IMR-90 (cell line): ENCODE results near the gene SYTL3. TPM values are rescaled to one million over a fixed set of nuclear protein-coding genes. Genes with fewer than 3 reads are reported as not detected.

ENCODE experiments used
- ATAC-seq: fragments of 200-7000 bp; cut with Tn5 transposase; 2 replicates; pipeline ENCODE4 v1.9.1; 2020; ENCODE audit warnings: low read depth, mild to moderate bottlenecking, moderate library complexity
- BruUV-seq: library from RNA; stranded (reverse); fragments of 400-500 nt; replicated peaks from 2 replicates; lab custom pipeline; 2021; lab: Mats Ljungman, UMichigan
- CTCF ChIA-PET: fragments of 300-600 bp; formaldehyde crosslinking; extraction: SDS; loops from one replicate; lab custom pipeline; 2021; ENCODE audit warnings: antibody characterized with exemption; lab: Yijun Ruan, JAX
- POLR2A ChIA-PET: fragments of 300-600 bp; sonication (Branson Sonifier 250); formaldehyde crosslinking; loops from one replicate; lab custom pipeline; 2022; ENCODE audit warnings: antibody characterized with exemption; ENCODE audit not compliant: unreplicated experiment; lab: Charles Lee
- DNase-seq: peaks from one replicate; pipeline ENCODE4 v3.0.0; 2013
- H2AFZ ChIP-seq: replicated peaks from 2 replicates; pipeline ENCODE3; 2013; ENCODE audit warnings: low read length, mild to moderate bottlenecking; ENCODE audit not compliant: poor library complexity
- H2AK5ac ChIP-seq: 2 replicates; pipeline ENCODE4 v1.6.1; 2013; ENCODE audit warnings: low read depth, low read length, inconsistent platforms
- H2AK9ac ChIP-seq: replicated peaks from 2 replicates; pipeline ENCODE3; 2013; ENCODE audit warnings: mild to moderate bottlenecking, low read depth, low read length, moderate library complexity; ENCODE audit not compliant: poor library complexity
- H2BK120ac ChIP-seq: 2 replicates; pipeline ENCODE4 v1.6.1; 2013; ENCODE audit warnings: low read depth, low read length, inconsistent platforms
- H2BK15ac ChIP-seq: 3 replicates; pipeline ENCODE4 v1.6.1; 2013; ENCODE audit warnings: low read depth, low read length, inconsistent platforms
- H2BK20ac ChIP-seq: 2 replicates; pipeline ENCODE4 v1.6.1; 2013; ENCODE audit warnings: low read depth, mild to moderate bottlenecking, inconsistent platforms, low read length, moderate library complexity
- H2BK5ac ChIP-seq: 2 replicates; pipeline ENCODE4 v1.6.1; 2013; ENCODE audit warnings: mild to moderate bottlenecking, low read depth, low read length, inconsistent platforms; ENCODE audit not compliant: poor library complexity, severe bottlenecking
- H3K14ac ChIP-seq: replicated peaks from 2 replicates; pipeline ENCODE4 v1.6.1; 2013; ENCODE audit warnings: low read depth, low read length, inconsistent platforms
- H3K18ac ChIP-seq: 2 replicates; pipeline ENCODE4 v1.6.1; 2013; ENCODE audit warnings: low read depth, low read length, control low read depth
- H3K23ac ChIP-seq: 2 replicates; pipeline ENCODE4 v1.6.1; 2013; ENCODE audit warnings: low read depth, low read length, inconsistent platforms
- H3K27ac ChIP-seq: 2 replicates; pipeline ENCODE4 v1.5.1; 2013; ENCODE audit warnings: mild to moderate bottlenecking, control low read depth, low read length; ENCODE audit not compliant: insufficient read depth
- H3K27me3 ChIP-seq: 2 replicates; pipeline ENCODE4 v1.6.1; 2013; ENCODE audit warnings: low read length; ENCODE audit not compliant: control insufficient read depth, insufficient read depth
- H3K36me3 ChIP-seq: 2 replicates; pipeline ENCODE4 v1.6.1; 2013; ENCODE audit warnings: low read length, mixed read lengths; ENCODE audit not compliant: control insufficient read depth, insufficient read depth
- H3K4ac ChIP-seq: 2 replicates; pipeline ENCODE4 v1.6.1; 2013; ENCODE audit warnings: low read depth, low read length, inconsistent platforms
- H3K4me1 ChIP-seq: 2 replicates; pipeline ENCODE4 v1.6.1; 2013; ENCODE audit warnings: low read length, mixed read lengths; ENCODE audit not compliant: control insufficient read depth, insufficient read depth
- H3K4me2 ChIP-seq: 2 replicates; pipeline ENCODE4 v1.6.1; 2013; ENCODE audit warnings: low read depth, mild to moderate bottlenecking, control low read depth, low read length, moderate library complexity
- H3K4me3 ChIP-seq: 2 replicates; pipeline ENCODE4 v1.5.1; 2013; ENCODE audit warnings: low read depth, mild to moderate bottlenecking, control low read depth, low read length, moderate library complexity; ENCODE audit not compliant: insufficient read depth
- H3K56ac ChIP-seq: 2 replicates; pipeline ENCODE4 v1.6.1; 2013; ENCODE audit warnings: low read length, inconsistent platforms; ENCODE audit not compliant: insufficient read depth; ENCODE audit errors: extremely low read depth
- H3K79me1 ChIP-seq, 2 experiments: 2 replicates each; pipeline ENCODE4 v1.6.1; 2013; ENCODE audit warnings: low read length in 2 of 2, inconsistent platforms in 1 of 2, low read depth in 1 of 2
- H3K9ac ChIP-seq: 2 replicates; pipeline ENCODE4 v1.6.1; 2013; ENCODE audit warnings: low read depth, low read length, control low read depth
- H3K9me1 ChIP-seq: 2 replicates; pipeline ENCODE4 v1.6.1; 2013; ENCODE audit warnings: low read length, inconsistent platforms; ENCODE audit not compliant: insufficient read depth
- H3K9me3 ChIP-seq: 2 replicates; pipeline ENCODE4 v1.6.1; 2013; ENCODE audit warnings: low read length; ENCODE audit not compliant: control insufficient read depth, insufficient read depth
- H4K20me1 ChIP-seq: 2 replicates; pipeline ENCODE4 v1.6.1; 2013; ENCODE audit warnings: low read length, inconsistent platforms; ENCODE audit not compliant: insufficient read depth
- H4K5ac ChIP-seq: 2 replicates; pipeline ENCODE4 v1.6.1; 2013; ENCODE audit warnings: mild to moderate bottlenecking, low read depth, low read length, control low read depth
- H4K8ac ChIP-seq, 2 experiments: 2 replicates each; pipeline ENCODE4 v1.6.1; 2013; ENCODE audit warnings: low read depth in 2 of 2, low read length in 2 of 2, control low read depth in 1 of 2, inconsistent platforms in 1 of 2
- H4K91ac ChIP-seq: 2 replicates; pipeline ENCODE4 v1.6.1; 2013; ENCODE audit warnings: low read depth, low read length, inconsistent platforms; ENCODE audit not compliant: insufficient read depth
- CEBPB ChIP-seq: IDR thresholded peaks from 2 replicates; pipeline ENCODE4 v1.6.1; 2012; ENCODE audit warnings: low read depth, low read length, improper control_type of control experiment
- WGBS, 2 experiments: methylation state at CpG; one replicate each; pipeline versions ENCODE4 v1.1.5 to v1.1.7; 2013; ENCODE audit warnings: missing lambda C conversion rate in 2 of 2; ENCODE audit not compliant: insufficient read length in 1 of 2; ENCODE audit errors: extremely low coverage in 2 of 2; 5-methylcytosine and 5-hydroxymethylcytosine counted together
- dilution Hi-C: fragments of 300-500 bp; cut with HindIII; formaldehyde crosslinking; loops from one replicate; pipeline ENCODE4 v1.14.3; 2018; ENCODE audit warnings: low sequenced_read_pairs; ENCODE audit not compliant: unreplicated experiment
- in situ Hi-C: fragments of 300-500 bp; cut with MboI; formaldehyde crosslinking; loops from 3 replicates; pipeline ENCODE4 v1.14.3; 2019; ENCODE audit warnings: low sequenced_read_pairs, inconsistent platforms, mixed read lengths
- intact Hi-C: fragments of 100-400 bp; cut with micrococcal nuclease; formaldehyde crosslinking; loops from 2 replicates; pipeline ENCODE4 v1.10.0; 2022
- polyA plus RNA-seq, 3 experiments: library from polyadenylated mRNA; depleted of rRNA; stranded (reverse); fragments of >200 nt; gene quantifications; 2 replicates each; pipeline ENCODE4 v1.2.3, GENCODE V29; 2012; ENCODE audit warnings: low replicate concordance in 1 of 3
- total RNA-seq: library from RNA; depleted of rRNA; stranded (reverse); fragments of >200 nt; gene quantifications from 2 replicates; pipeline ENCODE4 v1.2.3, GENCODE V29; 2012

Gene SYTL3
- total and polyA plus RNA-seq, 2 of the 4 experiments (the other 2 are of a cell fraction): 2.9 to 4.3 TPM

DNA sequence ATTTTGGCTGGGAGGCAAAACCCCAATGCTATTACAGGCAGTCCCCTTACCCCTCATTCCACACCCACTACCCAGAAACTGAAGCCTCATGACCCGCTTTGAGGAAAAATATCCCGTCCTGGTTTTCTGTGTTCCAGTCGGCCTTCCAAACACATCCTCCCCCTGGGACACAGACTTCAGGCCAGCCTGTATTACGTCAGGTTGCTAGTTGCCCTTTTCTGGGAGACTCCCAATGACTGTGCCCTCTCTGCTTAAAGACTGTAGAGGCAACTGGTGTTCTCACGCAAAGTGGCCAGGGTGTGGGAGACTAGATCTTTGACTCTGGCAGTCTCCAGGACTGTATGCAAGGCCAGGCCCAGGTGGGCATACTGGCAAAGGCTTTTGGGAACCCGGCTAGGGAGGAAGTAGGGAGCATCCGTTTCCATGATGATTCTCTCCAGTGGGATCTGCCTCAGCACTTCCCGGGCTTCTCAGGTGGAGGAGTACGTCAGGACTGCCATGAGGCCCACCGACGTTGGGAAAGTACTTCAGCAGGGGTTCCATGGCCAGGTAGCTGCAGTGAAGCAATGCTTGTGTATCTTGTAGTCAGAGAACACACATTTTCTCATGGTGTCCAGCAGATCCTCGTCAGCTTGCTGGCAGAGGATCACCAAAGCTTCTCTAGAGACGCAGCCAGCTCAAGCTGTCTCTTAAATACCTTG lies 40.2 kb upstream of the SYTL3 start:
- no TSS peak for BruUV-seq
- ATAC-seq: no peak

More for the DNA sequence above, 40.2 kb upstream of the SYTL3 start:
- Histone ChIP-seq H3K9ac (no peak overlapping the region), H3K23ac (no peak overlapping the region), H2AK9ac (no peak overlapping the region), H3K4me2 (no peak overlapping the region), H3K27me3 (no peaks in the 10 kb centered on the region), H3K56ac (no peak overlapping the region), H2AK5ac (no peak overlapping the region), H3K4ac (no peak overlapping the region), H2AFZ (no peak overlapping the region), H3K18ac (no peak overlapping the region), H4K91ac (no peak overlapping the region), H3K9me3 (0 out of 2 replicates have a peak, but pooled peaks cover 2% of the 10 kb centered on the region), H2BK5ac (no peak overlapping the region), H3K79me1 (peaks cover 3 to 28% of the 10 kb centered on the region in 2 experiments; a peak in 2 of 4 replicates), H3K27ac (no peak overlapping the region), H3K4me3 (no peak overlapping the region), H3K36me3 (peaks cover 45% of the 10 kb centered on the region), H4K5ac (no peak overlapping the region), H4K20me1 (no peaks in the 10 kb centered on the region), H2BK20ac (no peak overlapping the region), H2BK120ac (no peak overlapping the region), H3K9me1 (no peaks in the 10 kb centered on the region; the same call in none of the 2 replicates), H3K14ac (no peak overlapping the region), H3K4me1 (no peaks in the 10 kb centered on the region), H2BK15ac (no peak overlapping the region), H4K8ac (no peak overlapping the region)
- WGBS, 2 experiments: 100% methylated on average over 1 of the region's 13 CpGs; no CpG with 5 or more reads in 1 of the 2 experiments
- no peak for DNase-seq
- intact Hi-C loops: no loop called here
- dilution Hi-C loops: no loop called here
- ChIA-PET POLR2A (no interaction called here), CTCF (no interaction called here)
- TF ChIP-seq CEBPB: no peak
- in situ Hi-C loops: no loop called here
